HepG2 (cell line): Measurements from ENCODE around the gene GRAMD1A. TPM values are rescaled to one million over a fixed set of nuclear protein-coding genes. Genes with fewer than 3 reads are reported as not detected.

Source experiments
- ATM ChIP-seq: fragments of 450-650 bp; IDR thresholded peaks from 2 replicates; pipeline ENCODE4 v1.7.1; 2017; ENCODE audit warnings: mild to moderate bottlenecking, borderline replicate concordance
- FLYWCH1 ChIP-seq: sonication (generic); formaldehyde crosslinking; IDR thresholded peaks from 2 replicates; pipeline ENCODE4 v1.8.1; 2023; ENCODE audit warnings: mild to moderate bottlenecking, missing genetic modification reagents
- FOXC1 ChIP-seq: sonication (generic); formaldehyde crosslinking; IDR thresholded peaks from 2 replicates; pipeline ENCODE4 v1.8.0; 2022; ENCODE audit warnings: mild to moderate bottlenecking, missing genetic modification reagents, borderline replicate concordance
- KAT8 ChIP-seq: IDR thresholded peaks from 2 replicates; pipeline ENCODE4 v1.6.1; 2016; ENCODE audit warnings: missing genetic modification reagents, missing compliant biosample characterization
- NONO ChIP-seq, 2 experiments: fragments of 450-650 bp in 1 of 2; sonication (generic) in 1 of 2; formaldehyde crosslinking in 1 of 2; IDR thresholded peaks in 1 of 2; conservative IDR thresholded peaks in 1 of 2; 2 replicates each; pipeline versions ENCODE4 v1.6.1 to v1.8.0; 2017 to 2022; ENCODE audit warnings: mild to moderate bottlenecking in 1 of 2, missing genetic modification reagents in 1 of 2, moderate library complexity in 1 of 2
- PPARG ChIP-seq: conservative IDR thresholded peaks from 2 replicates; pipeline ENCODE4 v1.6.1; 2016; ENCODE audit warnings: missing biosample characterization, missing genetic modification reagents
- ZBTB3 ChIP-seq: sonication (generic); formaldehyde crosslinking; IDR thresholded peaks from 2 replicates; pipeline ENCODE4 v1.4.0; 2020; ENCODE audit warnings: low read depth, mild to moderate bottlenecking, moderate library complexity, missing genetic modification reagents, borderline replicate concordance
- ZBTB37 ChIP-seq: sonication (generic); formaldehyde crosslinking; IDR thresholded peaks from 2 replicates; pipeline ENCODE4 v1.4.0; 2020; ENCODE audit warnings: mild to moderate bottlenecking, missing genetic modification reagents
- ZFP1 ChIP-seq: IDR thresholded peaks from 2 replicates; pipeline ENCODE4 v1.6.1; 2016
- ZNF383 ChIP-seq: sonication (generic); formaldehyde crosslinking; IDR thresholded peaks from 2 replicates; pipeline ENCODE4 v1.4.0; 2020; ENCODE audit warnings: missing genetic modification reagents, mild to moderate bottlenecking, borderline replicate concordance
- ZNF484 ChIP-seq: sonication (generic); formaldehyde crosslinking; IDR thresholded peaks from 2 replicates; pipeline ENCODE4 v1.5.1; 2020; ENCODE audit warnings: mild to moderate bottlenecking, low read depth, missing genetic modification reagents, borderline replicate concordance
- polyA plus RNA-seq, 8 experiments: library from polyadenylated mRNA; depleted of rRNA in 3 of 8; stranded (reverse) in 7 of 8; unstranded in 1 of 8; fragments of >200 nt; fragmentation: Illumina TruSeq in 4 of 8; extraction: Trizol in 4 of 8; gene quantifications; 2 replicates each; pipeline versions ENCODE4 v1.2.1 to v1.2.3, GENCODE V29; 2011 to 2016; ENCODE audit warnings: low read depth in 4 of 8, missing spikeins in 1 of 8, mixed read lengths in 1 of 8; ENCODE audit not compliant: insufficient read depth in 1 of 8
- total RNA-seq, 5 experiments: library from RNA; depleted of rRNA; stranded (reverse); fragments of >200 nt; fragmentation: Illumina TruSeq; extraction: Trizol; gene quantifications; 2 replicates each; pipeline ENCODE4 v1.2.3, GENCODE V29; 2016; ENCODE audit warnings: low read depth in 1 of 5
- TF ChIP-seq, protein P1 (sequence below): IDR thresholded peaks from 2 replicates; pipeline ENCODE4 v1.6.1; 2016; ENCODE audit warnings: missing compliant biosample characterization, missing genetic modification reagents, borderline replicate concordance
- TF ChIP-seq, protein P2 (sequence below): IDR thresholded peaks from 2 replicates; pipeline ENCODE4 v1.6.1; 2016; ENCODE audit warnings: missing biosample characterization, missing genetic modification reagents, low read depth
- TF ChIP-seq, protein P3 (sequence below): sonication (generic); formaldehyde crosslinking; IDR thresholded peaks from 2 replicates; pipeline ENCODE4 v1.4.0; 2020; ENCODE audit warnings: missing genetic modification reagents, borderline replicate concordance
- TF ChIP-seq, protein P4 (sequence below): sonication (generic); formaldehyde crosslinking; IDR thresholded peaks from 2 replicates; pipeline ENCODE4 v1.9.0; 2021; ENCODE audit warnings: missing genetic modification reagents, borderline replicate concordance
- TF ChIP-seq, protein P5 (sequence below): sonication (generic); formaldehyde crosslinking; IDR thresholded peaks from 2 replicates; pipeline ENCODE4 v1.4.0; 2020; ENCODE audit warnings: missing genetic modification reagents

GRAMD1A gene
- total and polyA plus RNA-seq, 2 of the 13 experiments (the other 11 are each of a cell fraction or from before 2014, with no cell fraction given) = 14.7 to 181 TPM

- TF ChIP-seq FLYWCH1 (CRISPR knock-in tag) = no peak
- TF ChIP-seq ZFP1 = no peak
- TF ChIP-seq, protein P1, sequence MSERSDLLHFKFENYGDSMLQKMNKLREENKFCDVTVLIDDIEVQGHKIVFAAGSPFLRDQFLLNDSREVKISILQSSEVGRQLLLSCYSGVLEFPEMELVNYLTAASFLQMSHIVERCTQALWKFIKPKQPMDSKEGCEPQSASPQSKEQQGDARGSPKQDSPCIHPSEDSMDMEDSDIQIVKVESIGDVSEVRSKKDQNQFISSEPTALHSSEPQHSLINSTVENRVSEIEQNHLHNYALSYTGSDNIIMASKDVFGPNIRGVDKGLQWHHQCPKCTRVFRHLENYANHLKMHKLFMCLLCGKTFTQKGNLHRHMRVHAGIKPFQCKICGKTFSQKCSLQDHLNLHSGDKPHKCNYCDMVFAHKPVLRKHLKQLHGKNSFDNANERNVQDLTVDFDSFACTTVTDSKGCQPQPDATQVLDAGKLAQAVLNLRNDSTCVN = no peak
- TF ChIP-seq ZBTB37 (CRISPR knock-in tag) = no peak
- no peak for TF ChIP-seq ZBTB3 (CRISPR knock-in tag)
- TF ChIP-seq ATM = no peak
- TF ChIP-seq KAT8 (CRISPR knock-in tag) = peak; percentile 53; the same call in 1 of the 2 replicates
- TF ChIP-seq, protein P2, sequence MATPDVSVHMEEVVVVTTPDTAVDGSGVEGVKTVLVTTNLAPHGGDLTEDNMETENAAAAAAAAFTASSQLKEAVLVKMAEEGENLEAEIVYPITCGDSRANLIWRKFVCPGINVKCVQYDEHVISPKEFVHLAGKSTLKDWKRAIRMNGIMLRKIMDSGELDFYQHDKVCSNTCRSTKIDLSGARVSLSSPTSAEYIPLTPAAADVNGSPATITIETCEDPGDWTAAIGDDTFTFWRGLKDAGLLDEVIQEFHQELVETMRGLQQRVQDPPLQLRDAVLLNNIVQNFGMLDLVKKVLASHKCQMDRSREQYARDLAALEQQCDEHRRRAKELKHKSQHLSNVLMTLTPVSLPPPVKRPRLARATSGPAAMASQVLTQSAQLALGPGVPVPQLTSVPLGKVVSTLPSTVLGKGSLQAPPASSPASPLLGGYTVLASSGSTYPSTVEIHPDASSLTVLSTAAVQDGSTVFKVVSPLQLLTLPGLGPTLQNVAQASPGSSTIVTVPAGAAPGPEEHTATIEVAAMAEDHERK = no peak
- TF ChIP-seq ZNF383 = no peak
- no peak for TF ChIP-seq FOXC1 (CRISPR knock-in tag)
- TF ChIP-seq PPARG = peak; percentile 90
- no peak for TF ChIP-seq NONO (IDR thresholded peaks at IDR 0.05)
- no peak for TF ChIP-seq NONO (CRISPR knock-in tag; conservative IDR thresholded peaks at IDR 0.05)
- TF ChIP-seq, protein P3, sequence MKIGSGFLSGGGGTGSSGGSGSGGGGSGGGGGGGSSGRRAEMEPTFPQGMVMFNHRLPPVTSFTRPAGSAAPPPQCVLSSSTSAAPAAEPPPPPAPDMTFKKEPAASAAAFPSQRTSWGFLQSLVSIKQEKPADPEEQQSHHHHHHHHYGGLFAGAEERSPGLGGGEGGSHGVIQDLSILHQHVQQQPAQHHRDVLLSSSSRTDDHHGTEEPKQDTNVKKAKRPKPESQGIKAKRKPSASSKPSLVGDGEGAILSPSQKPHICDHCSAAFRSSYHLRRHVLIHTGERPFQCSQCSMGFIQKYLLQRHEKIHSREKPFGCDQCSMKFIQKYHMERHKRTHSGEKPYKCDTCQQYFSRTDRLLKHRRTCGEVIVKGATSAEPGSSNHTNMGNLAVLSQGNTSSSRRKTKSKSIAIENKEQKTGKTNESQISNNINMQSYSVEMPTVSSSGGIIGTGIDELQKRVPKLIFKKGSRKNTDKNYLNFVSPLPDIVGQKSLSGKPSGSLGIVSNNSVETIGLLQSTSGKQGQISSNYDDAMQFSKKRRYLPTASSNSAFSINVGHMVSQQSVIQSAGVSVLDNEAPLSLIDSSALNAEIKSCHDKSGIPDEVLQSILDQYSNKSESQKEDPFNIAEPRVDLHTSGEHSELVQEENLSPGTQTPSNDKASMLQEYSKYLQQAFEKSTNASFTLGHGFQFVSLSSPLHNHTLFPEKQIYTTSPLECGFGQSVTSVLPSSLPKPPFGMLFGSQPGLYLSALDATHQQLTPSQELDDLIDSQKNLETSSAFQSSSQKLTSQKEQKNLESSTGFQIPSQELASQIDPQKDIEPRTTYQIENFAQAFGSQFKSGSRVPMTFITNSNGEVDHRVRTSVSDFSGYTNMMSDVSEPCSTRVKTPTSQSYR = no peak; the same call in 1 of the 2 replicates
- TF ChIP-seq, protein P4, sequence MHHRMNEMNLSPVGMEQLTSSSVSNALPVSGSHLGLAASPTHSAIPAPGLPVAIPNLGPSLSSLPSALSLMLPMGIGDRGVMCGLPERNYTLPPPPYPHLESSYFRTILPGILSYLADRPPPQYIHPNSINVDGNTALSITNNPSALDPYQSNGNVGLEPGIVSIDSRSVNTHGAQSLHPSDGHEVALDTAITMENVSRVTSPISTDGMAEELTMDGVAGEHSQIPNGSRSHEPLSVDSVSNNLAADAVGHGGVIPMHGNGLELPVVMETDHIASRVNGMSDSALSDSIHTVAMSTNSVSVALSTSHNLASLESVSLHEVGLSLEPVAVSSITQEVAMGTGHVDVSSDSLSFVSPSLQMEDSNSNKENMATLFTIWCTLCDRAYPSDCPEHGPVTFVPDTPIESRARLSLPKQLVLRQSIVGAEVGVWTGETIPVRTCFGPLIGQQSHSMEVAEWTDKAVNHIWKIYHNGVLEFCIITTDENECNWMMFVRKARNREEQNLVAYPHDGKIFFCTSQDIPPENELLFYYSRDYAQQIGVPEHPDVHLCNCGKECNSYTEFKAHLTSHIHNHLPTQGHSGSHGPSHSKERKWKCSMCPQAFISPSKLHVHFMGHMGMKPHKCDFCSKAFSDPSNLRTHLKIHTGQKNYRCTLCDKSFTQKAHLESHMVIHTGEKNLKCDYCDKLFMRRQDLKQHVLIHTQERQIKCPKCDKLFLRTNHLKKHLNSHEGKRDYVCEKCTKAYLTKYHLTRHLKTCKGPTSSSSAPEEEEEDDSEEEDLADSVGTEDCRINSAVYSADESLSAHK = no peak
- no peak for TF ChIP-seq ZNF484 (CRISPR knock-in tag)
- TF ChIP-seq, protein P5, sequence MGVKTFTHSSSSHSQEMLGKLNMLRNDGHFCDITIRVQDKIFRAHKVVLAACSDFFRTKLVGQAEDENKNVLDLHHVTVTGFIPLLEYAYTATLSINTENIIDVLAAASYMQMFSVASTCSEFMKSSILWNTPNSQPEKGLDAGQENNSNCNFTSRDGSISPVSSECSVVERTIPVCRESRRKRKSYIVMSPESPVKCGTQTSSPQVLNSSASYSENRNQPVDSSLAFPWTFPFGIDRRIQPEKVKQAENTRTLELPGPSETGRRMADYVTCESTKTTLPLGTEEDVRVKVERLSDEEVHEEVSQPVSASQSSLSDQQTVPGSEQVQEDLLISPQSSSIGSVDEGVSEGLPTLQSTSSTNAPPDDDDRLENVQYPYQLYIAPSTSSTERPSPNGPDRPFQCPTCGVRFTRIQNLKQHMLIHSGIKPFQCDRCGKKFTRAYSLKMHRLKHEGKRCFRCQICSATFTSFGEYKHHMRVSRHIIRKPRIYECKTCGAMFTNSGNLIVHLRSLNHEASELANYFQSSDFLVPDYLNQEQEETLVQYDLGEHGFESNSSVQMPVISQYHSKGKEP = no peak
Measured at GRCh38 chr19:34961775-34962686, 38.1 kb upstream of the GRAMD1A start (continued).
